ENCODE results near the gene SCN3A.

Gene SCN3A

DNA sequence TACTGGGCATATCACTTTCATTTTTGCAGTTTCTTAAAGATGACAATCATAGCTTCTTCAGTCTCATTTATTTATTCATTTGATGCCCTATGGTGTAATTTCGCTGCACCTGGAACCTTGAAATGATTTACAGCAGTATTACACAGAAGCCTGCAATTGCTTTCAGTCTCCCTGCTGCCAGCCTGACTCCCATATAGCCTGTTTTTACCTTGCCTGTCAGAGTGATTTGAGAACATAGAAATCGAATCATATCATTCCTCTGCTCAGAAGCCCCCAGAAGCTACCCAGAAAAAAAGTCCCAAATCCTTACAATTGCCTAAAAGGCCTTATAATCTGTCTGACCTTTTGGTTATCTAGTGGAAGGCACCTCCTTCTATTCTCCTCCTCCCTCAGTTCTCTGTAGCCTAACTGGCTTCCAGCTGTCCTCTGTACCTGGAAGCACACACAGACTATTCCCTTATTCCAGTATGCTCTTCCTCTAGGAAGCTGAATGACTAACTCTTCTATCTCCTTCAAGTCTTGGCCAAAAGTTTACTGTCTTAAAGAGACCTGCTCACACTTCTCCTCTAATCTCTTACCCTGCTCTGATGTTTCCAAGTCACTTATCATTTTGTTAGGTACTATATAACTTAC, 12.6 kb downstream of the SCN3A start:
- DNase-seq: no peak

DNA sequence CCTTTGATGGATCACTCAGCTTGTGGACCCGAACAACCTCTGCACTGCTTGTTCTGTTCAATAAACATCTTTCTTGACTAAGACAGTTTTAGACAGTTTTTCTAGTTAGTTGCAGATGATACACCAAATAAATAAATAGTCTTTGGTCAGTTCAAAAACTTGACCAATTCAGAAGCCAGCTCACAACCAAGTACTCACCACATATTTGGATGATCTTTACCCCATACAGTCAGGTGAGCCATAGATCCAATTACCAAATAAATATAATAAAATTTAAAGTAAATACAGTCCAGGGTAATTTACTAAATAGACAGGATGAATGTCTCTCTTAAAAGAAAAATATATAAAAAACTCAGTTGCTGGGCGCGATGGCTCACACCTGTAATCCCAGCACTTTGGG, 18.2 kb downstream of the SCN3A start:
- DNase-seq: no peak

GRCh38 chr2:165182029-165182428, 21.8 kb downstream of the SCN3A start:
- no peak for DNase-seq

DNA sequence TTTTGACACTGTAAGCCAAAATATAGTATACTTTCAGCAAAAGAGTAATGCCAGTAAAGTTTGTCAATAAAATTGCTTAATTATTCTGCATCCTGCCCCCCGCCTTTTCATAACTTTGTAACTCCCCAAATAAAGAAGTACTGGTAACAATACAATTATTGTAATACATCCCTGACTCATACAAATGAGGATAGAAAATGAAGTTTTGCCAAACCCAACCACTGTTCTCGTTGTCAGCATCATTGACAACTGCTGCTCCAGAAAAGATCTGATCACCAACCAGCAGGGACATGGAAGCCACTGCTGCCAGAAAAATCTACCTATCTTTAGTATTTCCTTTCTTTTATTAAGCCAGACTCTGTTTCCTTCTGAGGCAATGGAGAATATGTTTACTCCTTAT, 27.1 kb downstream of the SCN3A start:
- DNase-seq: no peak

- peak in 3 of 4 experiments; percentile 3 to 15 (median 9) for DNase-seq
Observed at GRCh38 chr2:165173215-165173614, 30.6 kb downstream of the SCN3A start.

GRCh38 chr2:165164201-165164600, 39.6 kb downstream of the SCN3A start:
- DNase-seq: no peak

DNA sequence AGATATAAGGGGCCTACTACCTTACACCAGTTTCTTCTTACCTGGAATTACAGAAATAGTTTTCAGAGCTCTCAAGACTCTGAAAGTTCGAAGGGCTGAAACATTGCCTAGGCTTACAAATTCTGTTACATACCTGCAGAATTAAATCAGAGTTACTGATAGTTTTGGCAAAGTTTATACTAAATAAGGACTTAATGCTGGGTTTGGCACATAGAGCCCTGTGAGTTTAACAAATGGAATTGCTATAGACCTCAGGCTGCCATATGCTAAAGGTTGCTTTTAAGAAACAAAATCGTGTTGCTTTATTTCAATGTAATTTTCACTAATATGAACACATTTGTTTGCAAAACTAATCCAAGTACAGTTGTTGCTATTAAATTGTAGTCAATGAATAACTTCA, 40.1 kb downstream of the SCN3A start:
- no peak for DNase-seq

GRCh38 chr2:165162466-165162865, 41.4 kb downstream of the SCN3A start:
- no peak for DNase-seq

DNA sequence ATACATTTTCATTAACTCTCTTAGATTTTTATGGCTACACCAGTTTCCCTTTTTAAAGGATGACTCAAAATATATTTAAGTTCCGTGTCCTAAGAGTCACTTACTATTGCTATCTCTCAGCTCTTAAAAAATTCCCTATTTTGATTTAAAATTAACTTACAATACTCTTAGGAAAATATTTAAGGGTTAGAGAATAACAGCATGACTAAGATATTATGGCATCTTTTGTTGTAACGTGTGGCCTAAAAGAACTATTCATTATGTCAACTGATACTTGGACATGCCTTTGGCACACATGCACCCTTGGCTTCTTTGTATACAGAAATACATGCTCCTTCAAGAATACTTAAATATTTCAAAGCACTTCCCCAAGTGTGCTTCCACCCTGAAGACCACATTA, 42.3 kb downstream of the SCN3A start:
- no peak for DNase-seq

GRCh38 chr2:165157160-165157559, 46.7 kb downstream of the SCN3A start:
- DNase-seq: no peak

DNA sequence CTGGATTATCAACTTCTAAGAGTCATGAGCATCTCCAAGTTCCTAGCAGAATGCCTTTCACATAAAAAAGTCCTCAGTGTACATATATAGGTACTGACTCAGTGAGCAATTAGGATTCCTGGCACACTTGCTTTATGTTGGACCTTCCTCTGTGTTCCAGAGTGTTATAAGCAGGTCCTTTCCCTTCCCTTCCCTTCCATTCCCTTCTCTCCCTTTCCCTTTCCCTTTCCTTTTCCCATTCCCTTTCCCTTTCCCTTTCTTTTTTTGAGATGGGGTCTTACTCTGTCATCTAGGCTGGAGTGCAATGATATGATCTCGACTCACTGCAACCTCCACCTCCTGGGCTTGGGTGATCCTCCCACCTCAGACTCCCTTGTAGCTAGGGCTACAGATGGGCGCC, 48.7 kb downstream of the SCN3A start:
- no peak for DNase-seq

- no peak for DNase-seq
Observed at GRCh38 chr2:165149439-165149838, 54.4 kb downstream of the SCN3A start.

- DNase-seq: no peak
Observed at GRCh38 chr2:165147186-165148045, 56.4 kb downstream of the SCN3A start.

DNA sequence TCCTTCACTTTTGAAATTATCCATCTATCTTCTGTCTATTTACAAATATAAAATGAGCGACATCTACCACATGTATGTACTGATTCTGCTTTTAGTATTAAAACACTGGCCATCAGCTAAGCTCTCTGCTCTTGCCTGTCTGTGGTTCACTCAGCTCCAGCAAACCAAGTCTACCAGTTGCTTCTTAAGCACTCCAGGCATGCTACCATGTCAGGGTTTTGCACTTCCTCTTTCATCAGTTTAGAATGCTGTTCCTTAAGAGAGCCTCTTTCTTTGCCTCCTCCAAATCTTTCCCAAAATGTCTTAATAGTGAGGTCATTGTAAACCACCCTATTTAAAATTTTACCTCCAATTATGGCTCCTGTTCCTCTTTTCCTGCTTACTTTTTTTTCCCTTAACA, 59.5 kb downstream of the SCN3A start:
- DNase-seq: peak in 1 of 4 experiments; percentile 24

DNA sequence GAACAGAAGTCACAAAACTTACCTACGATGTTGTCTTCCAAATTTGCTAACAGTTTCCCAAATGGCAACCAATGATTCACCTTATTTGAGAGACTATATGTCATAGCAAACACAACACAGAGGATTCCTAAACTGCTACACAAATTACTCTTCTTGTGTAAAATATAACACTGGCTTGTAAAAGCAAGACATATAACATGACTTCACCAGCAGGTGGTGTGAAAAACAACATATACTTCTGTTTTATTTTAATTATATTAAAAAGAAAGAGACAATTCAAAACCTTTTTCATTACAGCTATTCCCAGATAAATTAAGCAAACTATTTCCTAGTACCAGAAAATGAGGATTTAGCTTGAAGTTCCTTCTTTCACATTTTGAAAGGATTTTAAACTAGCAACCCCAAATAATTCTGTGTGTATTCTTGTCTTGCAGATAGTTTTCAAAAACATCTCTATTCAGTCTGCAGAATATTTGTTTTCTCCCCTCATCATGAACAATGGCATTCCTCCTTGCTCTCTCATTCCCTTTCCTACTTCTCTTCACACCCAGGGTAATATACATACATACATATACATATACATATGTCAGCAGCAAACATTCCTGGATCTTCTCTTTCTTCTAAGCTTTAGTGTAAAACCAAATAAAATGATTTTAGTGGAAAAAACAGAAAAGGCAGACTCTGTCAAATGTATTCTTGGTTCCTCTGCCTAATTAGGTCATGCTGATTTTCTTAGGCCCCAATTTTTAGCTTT, 62.1 kb downstream of the SCN3A start:
- no peak for DNase-seq

- no peak for DNase-seq
Observed at GRCh38 chr2:165126244-165126643, 77.6 kb downstream of the SCN3A start.

DNA sequence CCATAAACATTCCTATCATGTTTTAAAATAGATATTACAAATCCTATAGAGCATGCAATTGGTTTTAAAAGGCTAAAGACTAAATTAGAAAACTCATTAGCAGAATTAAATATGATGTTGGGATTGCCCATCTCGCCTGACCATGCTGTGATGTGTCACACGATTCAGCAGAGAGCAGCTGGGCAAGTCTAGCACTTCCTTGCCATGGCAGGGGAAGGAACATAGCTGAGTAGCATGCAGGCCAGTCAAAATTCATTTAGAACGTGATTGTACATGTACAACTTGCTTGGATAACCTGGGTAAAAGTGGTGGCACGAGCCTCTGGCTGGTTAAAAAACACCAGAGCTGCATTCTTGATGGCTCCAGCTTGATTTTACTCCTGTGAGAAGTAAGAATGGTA, 81.3 kb downstream of the SCN3A start:
- no peak for DNase-seq

GRCh38 chr2:165120740-165121467, 82.9 kb downstream of the SCN3A start:
- no peak for DNase-seq

- DNase-seq: no peak
Observed at GRCh38 chr2:165115258-165115657, 88.6 kb downstream of the SCN3A start.

GRCh38 chr2:165114346-165114939, 89.4 kb downstream of the SCN3A start:
- no peak for DNase-seq

GRCh38 chr2:165113414-165113813, 90.4 kb downstream of the SCN3A start:
- no peak for DNase-seq

- no peak for DNase-seq
Observed at GRCh38 chr2:165112789-165113188, 91.1 kb downstream of the SCN3A start.

Data from suppressor macrophage (primary cell).